Measurements from ENCODE around the gene CXCL11.
A peak's percentile ranks its signal among the peaks of the same experiment; 100 is the strongest.

Gene CXCL11

GRCh38 chr4:76017056-76017686, 18.7 kb downstream of the CXCL11 start:
- in situ Hi-C loops (cut with HindIII; ENCODE audit: low pct_ligation_motif_present, low sequenced_read_pairs), result no loop called here
- Histone ChIP-seq H3K36me3 (replicated peaks) (no peaks in the 10 kb centered on the region), H3K27ac (no peak overlapping the region), H3K27me3 (replicated peaks) (peaks cover 2% of the 10 kb centered on the region), H3K4me3 (ENCODE audit: low read depth, low read length) (no peak overlapping the region)
- DNase-seq, result no peak
- no peak for TF ChIP-seq CTCF (IDR thresholded peaks at IDR 0.05; ENCODE audit: low read depth, low read length, missing control alignments)

GRCh38 chr4:76016393-76016792, 19.5 kb downstream of the CXCL11 start:
- Histone ChIP-seq H3K27me3 (replicated peaks) (no peaks in the 10 kb centered on the region), H3K4me3 (ENCODE audit: low read depth, low read length) (no peak overlapping the region), H3K36me3 (replicated peaks) (no peaks in the 10 kb centered on the region), H3K27ac (no peak overlapping the region)
- DNase-seq, result no peak
- TF ChIP-seq CTCF (IDR thresholded peaks at IDR 0.05; ENCODE audit: low read depth, low read length, missing control alignments), result no peak
- in situ Hi-C loops (cut with HindIII; ENCODE audit: low pct_ligation_motif_present, low sequenced_read_pairs), result no loop called here

GRCh38 chr4:76013540-76013939, 22.3 kb downstream of the CXCL11 start:
- in situ Hi-C loops (cut with HindIII; ENCODE audit: low pct_ligation_motif_present, low sequenced_read_pairs), result no loop called here
- Histone ChIP-seq H3K4me3 (ENCODE audit: low read depth, low read length) (no peak overlapping the region), H3K27ac (no peak overlapping the region), H3K27me3 (replicated peaks) (no peaks in the 10 kb centered on the region), H3K36me3 (replicated peaks) (no peaks in the 10 kb centered on the region)
- no peak for DNase-seq
- TF ChIP-seq CTCF (IDR thresholded peaks at IDR 0.05; ENCODE audit: low read depth, low read length, missing control alignments), result no peak

GRCh38 chr4:76012388-76012801, 23.5 kb downstream of the CXCL11 start:
- H3K27me3 ChIP-seq (replicated peaks), result no peaks in the 10 kb centered on the region
- no peak for TF ChIP-seq CTCF (IDR thresholded peaks at IDR 0.05; ENCODE audit: low read depth, low read length, missing control alignments)
- H3K4me3 ChIP-seq (ENCODE audit: low read depth, low read length), result no peak overlapping the region
- H3K27ac ChIP-seq, result no peak overlapping the region
- DNase-seq, result no peak
- no peaks in the 10 kb centered on the region for H3K36me3 ChIP-seq (replicated peaks)
- in situ Hi-C loops (cut with HindIII; ENCODE audit: low pct_ligation_motif_present, low sequenced_read_pairs), result no loop called here

GRCh38 chr4:76011700-76012387, 24.0 kb downstream of the CXCL11 start:
- DNase-seq, result peak; percentile 72
- Histone ChIP-seq H3K27ac (peak overlapping the region; percentile 30), H3K4me3 (ENCODE audit: low read depth, low read length) (no peak overlapping the region), H3K36me3 (replicated peaks) (no peaks in the 10 kb centered on the region), H3K27me3 (replicated peaks) (no peaks in the 10 kb centered on the region)
- in situ Hi-C loops (cut with HindIII; ENCODE audit: low pct_ligation_motif_present, low sequenced_read_pairs), result no loop called here
- TF ChIP-seq CTCF (IDR thresholded peaks at IDR 0.05; ENCODE audit: low read depth, low read length, missing control alignments), result no peak

All from brain microvascular endothelial cell (primary cell).